Adrenal gland (tissue), 12 donors: ENCODE measurements around the gene C18orf63. TPM values are rescaled to one million over a fixed set of nuclear protein-coding genes. Genes with fewer than 3 reads are reported as not detected.

Experiments used
- DNase-seq, 7 donors: peaks; one replicate each; pipeline ENCODE4 v3.0.0-alpha.2; 2019 to 2020
- H3K27ac ChIP-seq, 5 donors: fragments of 200-600 bp; sonication (generic) in 4 of 5; 1 replicate in 3 of 5; 2 replicates in 2 of 5; pipeline versions ENCODE4 v1.5.1 to v1.8.0; 2016 to 2020; ENCODE audit warnings: mild to moderate bottlenecking in 1 of 5
- H3K27me3 ChIP-seq: fragments of 200-600 bp; 2 replicates; pipeline ENCODE4 v1.8.0; 2021
- H3K36me3 ChIP-seq, 2 donors: fragments of 200-600 bp; replicated peaks in 1 of 2; 1 replicate in 1 of 2; 2 replicates in 1 of 2; pipeline versions ENCODE4 v1.5.1 to v1.8.0; 2018 to 2022
- H3K4me1 ChIP-seq, 2 donors: fragments of 200-600 bp; replicated peaks in 1 of 2; 1 replicate in 1 of 2; 2 replicates in 1 of 2; pipeline versions ENCODE4 v1.5.1 to v1.8.0; 2018 to 2021
- H3K4me3 ChIP-seq, 4 donors: fragments of 200-600 bp; sonication (generic) in 3 of 4; one replicate each; pipeline ENCODE4 v1.5.1; 2016 to 2018
- H3K9me3 ChIP-seq, 3 donors: fragments of 200-600 bp; sonication (generic) in 1 of 3; replicated peaks in 1 of 3; 1 replicate in 2 of 3; 2 replicates in 1 of 3; pipeline versions ENCODE4 v1.5.1 to v1.8.0; 2016 to 2021
- POLR2A ChIP-seq, 2 donors: fragments of 450-650 bp; IDR thresholded peaks; one replicate each; pipeline ENCODE4 v1.6.1; 2017; ENCODE audit warnings: antibody characterized with exemption in 2 of 2, mild to moderate bottlenecking in 2 of 2, moderate library complexity in 1 of 2
- WGBS, 4 donors: extraction: QIAGEN DNeasy Blood & Tissue Kit in 2 of 4; methylation state at CpG; one replicate each; pipeline versions ENCODE4 v1.1.5 to v1.1.7; 2013 to 2017; 5-methylcytosine and 5-hydroxymethylcytosine counted together
- intact Hi-C, 2 donors: fragments of 100-400 bp; cut with DNase I; formaldehyde crosslinking; loops; one replicate each; pipeline versions ENCODE4 v1.14.1 to v1.15.0; 2022 to 2023
- polyA plus RNA-seq, 3 donors: library from polyadenylated mRNA; stranded (reverse); fragments of 200-250 nt in 2 of 3; fragments of 350-450 nt in 1 of 3; fragmentation: Illumina TruSeq in 1 of 3; extraction: RNeasy Lipid Tissue Mini Kit (QIAGEN cat#74804) in 1 of 3; gene quantifications; one replicate each; pipeline ENCODE4 v1.2.3, GENCODE V29; 2013 to 2014
- total RNA-seq, 9 donors: library from RNA; depleted of rRNA in 4 of 9; stranded (reverse); fragments of >200 nt in 4 of 9; fragments of 120-200 nt in 1 of 9; fragmentation: NEBNext Ultra II Directional in 1 of 9; extraction: Animal tissue kit (Norgen Biotek cat#: 25700) in 1 of 9; gene quantifications; one replicate each; pipeline versions ENCODE4 v1.1.0 to v1.2.4, GENCODE V29; 2013 to 2023
- TF ChIP-seq, protein P1 (sequence below), 6 experiments: fragments of 450-650 bp in 4 of 6; fragments of 200-600 bp in 2 of 6; sonication (generic) in 1 of 6; IDR thresholded peaks; 1 replicate in 5 of 6; 2 replicates in 1 of 6; pipeline versions ENCODE4 v1.5.1 to v1.8.0; 2016 to 2021; ENCODE audit warnings: antibody characterized with exemption in 6 of 6, mild to moderate bottlenecking in 2 of 6, moderate library complexity in 1 of 6
- donor health status: healthy with polysubstance abuse.
- donor health status: Bipolar disorder and iron deficiency.
- donor health status: DM: yes; HTN: yes; CAD: no.
- donor health status: DM: no; HTN: no; CAD: no.
- donor health status: DM: no; HTN: no; CAD: no.
- donor health status: DM: yes; HTN: yes; CAD: no.

The C18orf63 gene
- total and polyA plus RNA-seq, 12 donors: under 0.01 TPM; not detected in 11

DNA sequence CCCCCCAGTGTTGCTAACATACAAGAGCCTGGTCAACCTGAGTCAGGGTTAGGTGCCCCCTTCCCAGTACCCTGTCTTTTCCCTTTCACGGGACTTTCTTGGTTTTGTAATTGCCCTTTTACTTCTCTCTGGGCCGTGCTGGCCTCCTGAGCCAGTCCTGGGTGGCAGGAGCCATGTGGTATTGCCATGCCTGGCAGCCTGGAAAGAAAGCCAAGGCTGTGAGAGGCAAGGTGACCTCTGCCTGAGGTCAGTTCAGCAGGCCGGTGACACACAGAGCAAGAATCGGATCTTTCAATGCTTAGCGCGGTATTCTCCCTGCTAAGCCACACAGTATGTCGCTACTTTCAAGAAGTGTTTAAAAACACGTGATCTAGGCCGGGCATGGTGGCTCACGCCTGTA is 52.3 kb downstream of the C18orf63 start:
- TF ChIP-seq, protein P1, sequence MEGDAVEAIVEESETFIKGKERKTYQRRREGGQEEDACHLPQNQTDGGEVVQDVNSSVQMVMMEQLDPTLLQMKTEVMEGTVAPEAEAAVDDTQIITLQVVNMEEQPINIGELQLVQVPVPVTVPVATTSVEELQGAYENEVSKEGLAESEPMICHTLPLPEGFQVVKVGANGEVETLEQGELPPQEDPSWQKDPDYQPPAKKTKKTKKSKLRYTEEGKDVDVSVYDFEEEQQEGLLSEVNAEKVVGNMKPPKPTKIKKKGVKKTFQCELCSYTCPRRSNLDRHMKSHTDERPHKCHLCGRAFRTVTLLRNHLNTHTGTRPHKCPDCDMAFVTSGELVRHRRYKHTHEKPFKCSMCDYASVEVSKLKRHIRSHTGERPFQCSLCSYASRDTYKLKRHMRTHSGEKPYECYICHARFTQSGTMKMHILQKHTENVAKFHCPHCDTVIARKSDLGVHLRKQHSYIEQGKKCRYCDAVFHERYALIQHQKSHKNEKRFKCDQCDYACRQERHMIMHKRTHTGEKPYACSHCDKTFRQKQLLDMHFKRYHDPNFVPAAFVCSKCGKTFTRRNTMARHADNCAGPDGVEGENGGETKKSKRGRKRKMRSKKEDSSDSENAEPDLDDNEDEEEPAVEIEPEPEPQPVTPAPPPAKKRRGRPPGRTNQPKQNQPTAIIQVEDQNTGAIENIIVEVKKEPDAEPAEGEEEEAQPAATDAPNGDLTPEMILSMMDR (IDR thresholded peaks at IDR 0.05): no peak
- DNase-seq: no peak
- intact Hi-C loops: loop anchor here in 1 of 2 donors (10.0 kb wide), 1 partner anchor 187 kb away; no protein-coding TSS in a partner anchor

DNA sequence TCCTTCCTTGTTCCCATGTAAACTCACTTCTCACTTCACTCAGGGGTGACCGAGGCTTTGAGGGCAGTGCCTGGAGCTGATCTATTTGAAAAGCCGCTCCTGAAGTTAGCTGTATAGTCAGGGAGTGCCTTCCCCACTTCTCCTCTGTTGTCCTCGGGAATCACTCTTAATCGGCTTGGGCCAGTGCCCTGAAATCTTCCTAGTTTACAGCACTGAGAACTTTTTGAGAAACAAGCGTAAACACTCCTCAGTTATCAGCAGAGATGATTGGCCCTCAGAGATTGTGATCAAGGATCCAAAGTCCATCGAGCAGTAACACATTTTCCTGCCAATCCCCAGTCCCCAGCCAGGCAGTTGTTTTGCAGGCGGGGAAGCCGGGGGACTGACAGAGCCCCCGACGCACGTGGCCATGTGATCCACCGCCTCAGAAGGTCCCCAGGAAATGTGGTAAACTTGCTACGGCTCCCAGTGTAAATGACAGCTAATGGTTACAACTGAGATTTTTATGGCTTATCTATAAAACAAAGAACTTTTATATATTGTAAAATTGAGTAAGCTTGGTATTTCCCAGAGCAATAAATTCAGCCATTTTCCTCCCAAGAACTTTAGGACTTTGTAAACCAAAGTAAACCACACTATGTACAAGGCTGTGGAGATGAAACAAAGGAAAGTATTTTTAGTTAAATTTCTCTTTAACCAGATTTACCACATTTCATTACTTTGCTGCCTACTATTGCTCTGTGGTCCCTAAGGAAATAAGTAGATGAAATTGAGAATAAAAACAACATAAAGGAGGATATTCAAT is 53.5 kb downstream of the C18orf63 start:
- Histone ChIP-seq H3K4me1 (no peaks in the 10 kb centered on the region), H3K4me3 (no peak overlapping the region), H3K27me3 (no peaks in the 10 kb centered on the region), H3K9me3 (no peaks in the 10 kb centered on the region), H3K36me3 (no peaks in the 10 kb centered on the region), H3K27ac (no peak overlapping the region)
- no peak for DNase-seq
- TF ChIP-seq, protein P1 (IDR thresholded peaks at IDR 0.05): no peak
- TF ChIP-seq POLR2A (IDR thresholded peaks at IDR 0.05): no peak
- WGBS, 4 donors: 55 to 77% (median 61%) methylated on average over 12 to 13 of the region's 13 CpGs
- intact Hi-C loops: loop anchor here in 1 of 2 donors (10.0 kb wide), 1 partner anchor 186 kb away; no protein-coding TSS in a partner anchor

More for the DNA sequence above, 52.3 kb downstream of the C18orf63 start:
- Histone ChIP-seq H3K4me3 (no peak overlapping the region), H3K27me3 (no peaks in the 10 kb centered on the region), H3K27ac (no peak overlapping the region), H3K36me3 (no peaks in the 10 kb centered on the region), H3K4me1 (no peaks in the 10 kb centered on the region), H3K9me3 (no peaks in the 10 kb centered on the region)
- 84 to 96% (median 89%) methylated on average over 9 to 10 of the region's 10 CpGs for WGBS, 4 donors

DNA sequence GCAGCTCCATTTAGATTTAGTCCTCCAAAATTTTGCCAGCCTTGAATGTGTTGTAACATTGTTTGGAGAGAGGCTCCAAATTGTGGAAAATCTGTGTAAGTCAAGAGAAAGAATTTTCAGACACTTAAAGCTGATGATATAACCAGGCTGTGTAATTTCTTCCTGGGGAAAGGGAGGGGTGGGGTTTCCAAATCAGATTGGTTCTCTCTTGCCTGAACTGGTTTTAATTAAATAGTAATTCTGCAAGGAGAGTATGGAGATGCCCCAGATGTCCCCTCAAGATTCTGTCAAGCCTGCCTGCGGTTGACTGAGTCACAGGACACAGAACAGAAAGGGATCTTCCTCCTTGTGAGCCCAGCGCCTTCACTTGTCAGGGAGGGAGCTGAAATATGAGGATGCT is 54.5 kb downstream of the C18orf63 start:
- WGBS, 4 donors: 70 to 78% (median 77%) methylated on average over 2 of the region's 2 CpGs

DNA sequence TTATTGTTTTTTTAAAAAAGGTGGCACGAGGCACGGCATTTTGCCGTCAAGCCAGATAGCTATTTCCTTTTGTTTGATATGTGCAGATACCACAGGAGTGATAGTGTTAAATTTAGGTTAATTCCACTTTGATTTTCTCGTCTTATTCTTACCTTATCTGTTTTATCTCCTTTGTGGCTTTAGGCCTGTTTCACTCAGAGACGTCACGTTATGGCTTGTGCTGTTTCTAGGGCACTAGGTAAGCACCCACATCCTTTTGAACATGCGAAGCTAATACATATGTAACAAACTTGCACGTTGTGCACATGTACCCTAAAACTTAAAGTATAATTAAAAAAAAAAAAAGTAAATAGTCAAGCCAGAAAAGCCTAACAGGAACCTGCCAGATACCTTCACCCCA is 57.8 kb downstream of the C18orf63 start:
- TF ChIP-seq, protein P1 (IDR thresholded peaks at IDR 0.05): no peak
- no peak for TF ChIP-seq POLR2A (IDR thresholded peaks at IDR 0.05)
- DNase-seq: no peak
- Histone ChIP-seq H3K27ac (no peak overlapping the region), H3K4me1 (no peaks in the 10 kb centered on the region), H3K9me3 (no peaks in the 10 kb centered on the region), H3K36me3 (no peaks in the 10 kb centered on the region), H3K4me3 (no peak overlapping the region), H3K27me3 (no peaks in the 10 kb centered on the region)
- intact Hi-C loops: no loop called here
- WGBS, 4 donors: 75 to 79% (median 77%) methylated on average over 8 of the region's 8 CpGs

More for the DNA sequence above, 54.5 kb downstream of the C18orf63 start:
- Histone ChIP-seq H3K4me1 (no peaks in the 10 kb centered on the region), H3K36me3 (no peaks in the 10 kb centered on the region), H3K9me3 (no peaks in the 10 kb centered on the region), H3K27ac (no peak overlapping the region), H3K4me3 (no peak overlapping the region), H3K27me3 (no peaks in the 10 kb centered on the region)
- intact Hi-C loops: no loop called here
- TF ChIP-seq, protein P1 (IDR thresholded peaks at IDR 0.05): no peak
- TF ChIP-seq POLR2A (IDR thresholded peaks at IDR 0.05): no peak
- no peak for DNase-seq
